HG02571 (cell line): ENCODE results near the gene CREB3L2.
"Not testable (repeated sequence)": the region's sequence is repeated elsewhere in the genome, so short reads cannot be mapped to it uniquely, and the experiment has no call there.

Experiments used
- ATAC-seq: cut with Tn5 transposase; IDR thresholded peaks from one replicate; pipeline ENCODE4 v1.9.1; 2021; ENCODE audit warnings: mild to moderate bottlenecking, moderate library complexity; ENCODE audit not compliant: unreplicated experiment

The CREB3L2 gene

DNA sequence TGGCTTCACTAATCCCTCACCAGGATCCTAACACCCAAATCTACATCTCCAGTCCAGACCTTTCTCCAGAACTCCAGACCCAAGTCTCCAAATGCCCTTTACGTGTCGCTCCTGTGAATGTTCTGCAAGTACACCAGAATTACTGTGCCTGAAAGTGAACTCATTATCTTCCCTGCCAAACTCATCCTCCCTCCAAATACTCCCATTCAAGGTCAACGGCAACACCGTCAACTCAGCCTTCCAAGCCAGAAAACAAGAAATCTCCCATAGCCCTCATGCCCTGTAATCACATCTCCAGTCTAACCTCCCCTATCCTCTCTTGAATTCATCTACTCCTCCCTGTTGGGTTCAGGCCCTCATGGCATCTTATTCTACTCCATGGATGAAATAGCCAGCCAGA, 12.3 kb downstream of the CREB3L2 start:
- ATAC-seq = no peak

DNA sequence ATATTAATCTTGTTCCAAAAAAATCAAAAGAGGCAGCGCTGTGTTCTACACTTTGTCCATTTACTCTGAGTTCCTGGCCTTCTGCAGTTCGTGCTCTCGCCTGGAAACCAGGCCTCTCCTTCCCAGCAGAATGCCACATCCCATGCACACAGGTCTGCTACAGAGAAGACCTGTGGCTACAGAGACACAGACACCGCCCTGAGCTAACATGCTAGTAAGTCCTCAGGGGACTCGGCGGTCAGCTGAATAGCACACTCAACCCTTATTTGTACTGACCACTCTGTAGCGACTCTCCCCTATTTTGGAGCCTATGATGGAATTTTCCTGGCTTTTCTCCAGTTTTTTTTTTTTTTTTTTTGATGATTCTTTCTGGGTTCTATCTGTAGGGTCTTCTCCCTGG, 12.8 kb downstream of the CREB3L2 start:
- no peak for ATAC-seq

DNA sequence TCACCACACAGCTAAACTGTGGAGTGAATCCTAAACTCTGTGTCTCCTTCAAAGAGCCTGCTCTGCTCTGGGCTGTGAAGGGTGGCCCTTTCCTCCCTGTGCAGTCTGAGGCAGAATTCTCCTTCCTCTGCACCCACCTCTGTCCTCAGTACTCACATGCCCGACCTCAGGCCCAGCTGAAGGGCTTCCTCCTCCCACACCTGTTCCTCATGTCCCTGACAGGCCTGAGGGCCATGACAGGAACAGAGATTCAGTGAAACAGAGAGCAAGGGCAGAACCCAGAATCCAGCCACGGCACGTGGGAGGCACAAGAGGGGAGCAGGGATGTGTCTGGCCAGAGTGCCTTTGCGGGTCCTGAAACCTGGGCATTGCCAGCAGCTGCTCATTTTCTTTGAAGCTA, 13.9 kb downstream of the CREB3L2 start:
- peak; percentile 50 for ATAC-seq

DNA sequence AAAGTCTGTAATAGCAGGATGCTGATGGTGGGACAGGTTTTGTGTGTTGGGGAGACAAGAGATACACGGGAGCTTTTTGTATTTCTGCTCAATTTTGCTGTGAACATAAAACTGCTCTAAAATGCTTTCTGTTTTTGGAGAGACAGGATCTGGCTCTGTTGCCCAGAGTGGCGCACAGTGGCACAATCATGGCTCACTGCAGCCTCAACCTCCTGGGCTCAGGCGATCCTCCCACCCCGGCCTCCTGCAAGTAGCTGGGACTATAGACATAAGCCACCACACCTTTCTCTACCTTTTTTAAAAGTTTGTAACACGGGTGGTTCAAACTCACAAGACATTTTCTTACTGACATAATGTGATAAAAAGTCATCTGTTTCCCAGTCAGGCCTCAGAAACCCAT, 14.3 kb downstream of the CREB3L2 start:
- ATAC-seq = no peak

DNA sequence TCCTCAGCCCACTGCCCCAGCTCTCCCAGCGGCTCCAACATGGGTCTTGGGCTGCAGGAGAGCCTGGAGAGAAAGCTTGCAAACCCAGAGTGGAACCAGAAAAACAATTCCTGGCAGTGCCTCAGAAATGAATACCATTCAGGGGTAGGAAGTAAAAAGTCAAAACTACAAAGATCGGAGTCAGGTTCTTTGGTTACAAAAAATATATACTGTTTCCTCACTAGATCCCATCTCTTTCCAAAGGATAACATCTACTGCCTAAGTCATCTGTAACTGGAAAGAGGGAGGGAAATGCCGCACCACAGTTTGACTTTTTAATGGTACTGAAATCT, 14.9 kb downstream of the CREB3L2 start:
- no peak for ATAC-seq

DNA sequence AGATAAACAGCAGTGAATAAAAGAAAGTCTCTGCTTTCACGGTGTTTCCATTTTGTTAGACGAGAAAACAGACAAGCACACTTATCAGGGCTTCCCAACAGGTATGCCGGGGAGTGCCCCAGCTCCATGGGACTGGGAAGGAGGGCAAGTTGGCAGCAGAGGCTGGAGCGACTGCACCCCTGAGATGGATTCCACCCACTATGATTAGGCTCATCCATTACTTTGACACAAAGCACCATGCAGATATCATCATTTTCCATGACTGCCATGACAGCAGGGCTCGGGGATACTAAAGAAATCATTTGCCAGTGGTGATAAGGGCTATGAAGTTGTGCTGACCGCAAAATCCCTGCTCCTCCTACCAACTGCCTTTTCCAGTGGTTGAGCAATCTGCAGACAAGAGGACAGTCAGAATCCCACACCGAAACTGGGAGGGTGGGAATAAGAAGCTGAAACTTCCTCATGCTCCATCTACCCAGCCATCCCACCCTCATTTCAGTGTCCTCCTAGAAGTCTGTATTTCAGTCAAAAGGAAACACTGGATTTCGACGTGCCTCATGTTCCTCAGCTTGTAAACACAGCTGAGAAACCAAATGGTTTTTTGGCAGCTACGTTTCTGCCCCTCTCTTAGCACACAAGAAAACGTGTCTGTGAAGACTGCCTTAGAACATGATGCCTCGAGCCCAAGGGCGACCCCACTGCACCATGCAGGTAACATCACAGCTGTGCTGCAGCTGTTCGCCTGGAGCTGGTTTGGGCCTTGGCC, 15.5 kb downstream of the CREB3L2 start:
- ATAC-seq = no peak

DNA sequence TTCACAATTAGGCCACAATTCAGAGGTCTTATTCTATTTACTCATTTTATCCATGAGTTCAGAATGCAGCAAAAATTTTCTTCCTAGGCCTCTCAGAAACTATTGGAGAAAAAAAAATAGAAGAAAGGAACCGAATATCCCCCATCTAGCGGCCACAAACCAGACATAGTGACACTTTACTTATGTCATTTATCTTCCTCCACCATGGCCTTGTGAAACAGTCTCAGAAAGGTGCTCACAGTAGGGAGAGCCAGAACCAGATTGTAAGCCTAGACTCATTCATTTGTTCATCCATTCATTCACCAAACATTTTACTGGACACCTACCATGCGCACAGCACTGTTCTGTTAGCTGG, 16.0 kb downstream of the CREB3L2 start:
- peak; percentile 34 for ATAC-seq

DNA sequence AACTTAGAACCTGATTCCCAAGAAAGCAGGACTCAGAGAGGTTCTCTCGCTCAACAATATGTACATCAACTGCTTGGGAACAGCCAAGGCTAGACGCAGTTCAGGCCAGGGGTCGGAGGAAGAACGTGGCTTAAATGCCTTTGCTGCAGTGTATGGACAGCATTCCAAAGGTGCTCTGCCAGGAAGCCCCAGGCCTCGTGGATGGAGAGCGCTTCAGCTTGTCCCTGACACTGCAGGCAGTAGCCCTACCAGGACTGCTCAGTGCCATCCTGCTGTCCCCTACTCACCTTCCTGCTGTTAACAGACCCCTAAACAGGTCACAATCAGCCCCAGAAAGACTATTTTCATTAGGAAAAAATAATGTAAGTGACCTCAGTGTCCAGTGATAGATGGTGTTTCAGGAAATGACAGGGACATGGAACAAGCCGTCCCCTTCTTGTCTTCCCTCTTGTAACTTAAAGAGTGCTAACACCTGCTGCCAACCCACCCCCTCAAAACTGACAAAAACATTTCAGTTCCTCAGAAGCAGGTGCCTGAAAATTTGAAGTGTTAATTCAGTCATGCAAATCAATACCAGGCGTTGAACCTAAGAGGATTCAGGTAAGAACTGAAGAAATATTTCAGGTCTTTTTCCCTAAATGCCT, 16.5 kb downstream of the CREB3L2 start:
- peak; percentile 47 for ATAC-seq

DNA sequence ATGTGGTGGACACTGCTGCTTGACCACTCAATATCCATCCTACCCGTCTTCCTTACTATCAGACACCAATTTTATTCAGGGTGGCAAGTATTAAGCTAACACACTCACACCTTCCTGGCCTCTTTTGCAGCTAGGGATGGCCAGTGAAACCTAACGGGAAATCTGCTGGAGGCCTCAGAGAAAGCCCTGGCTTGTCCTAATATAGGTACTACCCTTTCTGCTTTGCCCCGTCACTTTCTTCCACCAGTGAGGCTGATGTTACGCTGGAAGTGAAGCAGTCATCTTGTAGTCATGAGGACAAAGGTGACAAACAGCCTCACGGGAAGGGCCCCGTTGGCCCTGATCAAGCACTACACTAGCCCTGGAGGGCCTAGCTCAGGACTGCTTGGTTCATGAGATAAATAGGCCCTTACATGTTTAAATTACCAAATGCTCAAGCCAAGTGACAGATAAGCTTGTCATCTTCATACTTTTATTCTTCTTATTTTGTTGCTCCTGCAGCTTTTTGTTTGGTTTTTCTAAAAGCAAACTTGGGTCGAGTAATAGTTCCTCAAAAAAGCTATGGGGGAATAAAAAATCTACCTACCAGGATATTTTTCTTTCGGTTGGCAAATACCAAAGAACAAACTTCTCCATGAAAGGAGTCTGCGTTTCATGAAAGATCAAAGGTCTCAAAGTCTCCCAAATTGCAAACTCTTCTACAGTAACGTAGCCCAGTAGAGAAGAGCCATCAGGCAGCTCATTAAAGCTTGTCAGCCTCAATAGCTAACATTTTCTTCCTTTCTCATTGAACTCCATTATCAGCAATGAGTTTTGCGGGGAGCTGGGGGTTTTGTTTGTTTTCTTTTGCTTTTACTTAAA, 17.5 kb downstream of the CREB3L2 start:
- no peak for ATAC-seq

DNA sequence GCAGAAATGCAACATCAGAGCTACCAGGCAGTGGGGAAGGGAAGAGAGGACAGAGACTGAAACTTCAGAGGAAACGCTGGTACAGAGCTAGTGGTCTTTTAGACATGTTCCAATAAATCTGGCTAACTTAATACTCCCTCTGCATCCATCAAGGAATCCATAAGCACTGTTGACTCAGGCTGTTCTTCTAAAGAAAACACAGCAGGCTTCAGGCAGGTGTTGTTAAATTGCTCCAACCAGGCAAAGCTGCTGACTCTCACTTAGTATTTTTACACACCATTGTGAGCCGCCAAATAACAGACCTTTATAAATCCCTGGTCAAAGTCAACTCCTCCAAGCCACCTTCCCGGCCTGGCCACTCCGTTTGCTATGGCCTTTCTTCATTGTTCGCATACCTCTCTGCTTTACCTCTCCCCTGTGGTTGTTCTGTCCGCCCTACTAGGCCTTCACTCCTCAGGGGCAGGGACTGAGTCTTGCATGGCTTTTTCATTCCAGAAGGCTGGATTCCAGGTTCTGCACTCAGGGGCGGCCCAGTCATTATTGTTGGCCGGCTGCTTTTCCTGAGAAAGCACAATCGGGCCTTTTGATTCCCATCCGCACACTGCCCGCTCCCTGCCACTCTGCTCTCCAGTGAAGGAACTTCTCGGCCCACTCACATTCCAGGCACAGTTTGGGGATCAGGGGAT, 18.4 kb downstream of the CREB3L2 start:
- no peak for ATAC-seq

DNA sequence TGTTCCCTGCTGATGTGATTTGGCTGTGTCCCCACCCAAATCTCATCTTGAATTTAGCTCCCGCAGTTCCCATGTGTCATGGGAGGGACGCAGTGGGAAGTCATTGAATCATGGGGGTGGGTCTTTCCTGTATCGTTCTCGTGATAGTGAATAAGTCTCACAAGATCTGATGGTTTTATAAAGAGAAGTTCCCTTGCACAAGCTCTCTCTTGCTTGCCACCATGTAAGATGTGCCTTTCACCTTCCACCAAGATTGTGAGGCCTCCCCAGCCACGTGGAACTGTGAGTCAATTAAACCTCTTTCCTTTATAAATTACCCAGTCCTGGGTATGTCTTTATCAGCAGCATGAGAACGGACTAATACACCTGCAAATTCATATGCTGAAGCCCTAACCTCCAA, 19.5 kb downstream of the CREB3L2 start:
- not testable (repeated sequence) for ATAC-seq

DNA sequence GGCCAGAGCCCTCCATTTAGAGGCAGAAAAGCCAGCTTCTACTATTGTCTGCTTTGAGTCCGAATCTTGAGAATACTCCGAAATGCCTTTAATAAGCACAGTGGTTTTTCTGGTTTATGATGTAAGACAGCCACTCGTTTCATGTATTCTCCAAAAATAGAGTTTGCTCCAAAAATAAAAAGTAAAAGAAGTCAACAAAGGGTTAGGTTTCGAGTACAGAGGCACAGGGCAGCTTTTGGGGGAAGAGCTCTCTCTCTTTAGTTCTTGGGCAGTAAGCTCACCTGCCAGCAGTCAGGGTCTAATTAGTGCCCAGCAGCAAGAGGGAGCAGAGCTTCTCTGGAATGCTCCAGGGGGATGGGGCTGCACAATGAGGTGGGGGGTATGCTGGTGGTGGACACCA, 20.2 kb downstream of the CREB3L2 start:
- peak; percentile 58 for ATAC-seq

DNA sequence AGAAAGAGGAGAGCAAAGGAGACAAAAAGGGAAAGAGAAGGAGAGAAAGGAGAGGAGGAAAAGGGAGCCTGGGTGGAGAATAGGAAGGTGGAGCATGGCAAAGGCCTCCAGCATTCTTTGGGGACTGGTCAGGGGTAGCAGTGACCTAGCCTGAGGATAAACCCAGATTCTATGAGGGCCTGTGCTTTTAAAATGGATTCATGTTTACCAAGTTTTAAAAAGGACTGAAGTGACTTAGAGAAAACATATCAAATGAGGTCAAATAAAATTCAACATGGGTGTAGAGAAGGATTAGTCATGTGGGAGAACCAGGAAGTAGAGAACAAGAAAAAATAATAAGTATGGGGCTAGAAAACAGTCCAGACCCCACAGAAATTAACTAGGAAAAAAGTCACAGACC, 20.7 kb downstream of the CREB3L2 start:
- no peak for ATAC-seq

DNA sequence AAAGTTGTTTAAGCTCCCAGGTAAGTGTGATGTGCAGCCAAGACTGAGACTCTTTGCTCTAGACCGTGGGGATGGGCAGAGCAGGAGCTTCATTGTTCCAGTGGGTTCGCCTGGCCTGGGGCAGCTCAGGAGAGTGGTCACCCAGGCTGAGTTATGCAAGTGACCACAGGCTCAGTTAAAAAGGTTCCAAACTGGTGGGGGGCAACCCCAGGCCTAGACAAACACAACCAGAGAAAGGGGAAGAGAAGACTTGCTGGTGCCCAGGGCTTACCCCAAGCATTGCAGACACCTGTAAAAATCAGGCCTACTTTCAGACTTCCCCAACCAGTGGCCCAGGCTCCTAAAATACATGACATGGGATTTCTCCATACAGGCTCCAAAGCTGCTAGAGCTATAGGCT, 21.6 kb downstream of the CREB3L2 start:
- no peak for ATAC-seq

DNA sequence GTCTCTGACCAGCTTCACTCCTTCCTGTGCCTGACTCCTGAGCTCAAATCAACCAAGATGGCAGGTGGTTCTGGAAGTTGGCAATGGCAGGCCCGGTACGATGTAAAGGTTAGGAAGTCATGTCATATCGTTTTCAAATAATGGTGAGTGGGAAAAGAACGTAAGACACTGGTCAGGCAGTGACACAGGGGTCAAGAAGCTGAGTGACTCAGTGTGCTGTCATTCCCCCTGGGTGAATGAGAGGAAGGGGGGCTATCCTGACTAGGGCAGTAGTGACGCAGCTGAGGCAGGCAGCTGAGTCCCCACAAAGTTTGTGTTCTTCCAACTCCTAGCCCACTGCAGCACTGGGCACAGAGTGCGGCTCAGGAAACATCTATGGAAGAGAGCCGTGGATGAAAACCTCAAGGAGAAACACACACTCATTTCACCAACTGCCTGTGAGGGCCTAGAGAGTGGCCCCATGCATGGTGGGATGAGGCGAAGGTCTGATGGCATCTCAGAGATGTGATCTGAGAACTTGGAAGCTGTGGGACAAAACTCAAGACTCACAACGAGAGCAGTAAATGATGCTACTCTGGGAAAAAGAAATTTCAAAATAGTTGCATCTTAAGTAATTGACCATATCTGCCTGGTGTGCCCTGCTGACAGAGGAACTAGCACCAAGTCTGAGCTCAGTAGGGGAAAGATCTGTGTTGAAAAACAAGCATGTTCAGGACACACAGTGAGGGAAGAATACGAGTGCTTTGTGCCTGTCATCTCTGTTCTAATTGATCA, 23.2 kb downstream of the CREB3L2 start:
- ATAC-seq = no peak

DNA sequence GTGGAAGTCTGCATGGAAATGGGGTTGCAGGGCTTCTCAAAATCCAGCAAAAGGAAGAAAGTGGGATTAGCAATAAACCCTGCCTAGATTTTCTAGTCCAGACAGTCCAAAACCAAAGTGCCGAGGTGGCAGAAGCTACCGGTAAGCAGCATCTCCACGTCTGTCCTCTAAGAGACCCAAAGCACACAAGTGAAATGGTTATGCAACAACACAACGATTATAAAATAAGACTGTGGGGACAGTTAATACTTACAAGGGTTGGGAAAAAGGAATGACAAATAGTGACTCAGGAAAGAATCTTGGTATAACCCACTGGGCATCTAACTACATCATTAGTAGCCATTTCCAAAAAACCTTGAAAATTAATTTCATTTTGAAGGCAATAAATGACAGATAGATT, 24.7 kb downstream of the CREB3L2 start:
- ATAC-seq = no peak

DNA sequence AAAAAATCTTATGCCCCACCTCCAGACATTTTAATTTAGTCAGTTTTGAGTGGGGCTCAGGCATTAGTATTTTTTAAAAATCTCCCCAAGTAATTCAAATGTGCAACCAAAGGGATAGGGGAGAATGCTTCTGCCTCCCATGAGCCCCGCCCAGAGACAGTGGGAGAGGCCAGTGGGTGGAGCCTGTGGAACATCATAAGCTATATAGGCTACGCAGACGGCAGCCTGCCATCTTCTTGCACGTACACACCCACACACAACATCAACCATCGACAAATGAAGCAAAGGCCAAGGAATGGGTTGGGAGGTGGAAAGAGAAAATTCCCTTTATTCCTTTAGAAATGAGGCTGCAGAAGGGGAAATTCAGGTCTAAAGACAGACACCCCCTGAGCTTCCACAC, 25.2 kb downstream of the CREB3L2 start:
- no peak for ATAC-seq

DNA sequence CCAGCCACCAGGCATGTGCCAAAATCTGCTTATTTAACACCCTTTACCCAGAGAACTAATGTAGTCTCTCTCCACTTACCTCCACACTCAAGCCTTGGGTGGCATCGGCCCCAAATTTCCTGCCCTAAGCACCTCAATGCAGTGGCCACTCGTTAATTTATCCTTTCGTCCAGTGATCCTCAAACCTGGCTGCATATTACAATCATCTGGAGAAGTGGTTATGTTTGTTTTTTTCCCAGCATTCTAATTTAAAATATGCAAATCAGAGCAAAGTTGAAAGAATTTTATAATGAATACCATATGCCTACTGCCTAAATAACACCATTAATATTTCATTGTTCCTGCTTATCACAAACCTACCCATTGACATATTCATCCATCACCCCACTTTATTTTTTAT, 25.7 kb downstream of the CREB3L2 start:
- ATAC-seq = no peak

DNA sequence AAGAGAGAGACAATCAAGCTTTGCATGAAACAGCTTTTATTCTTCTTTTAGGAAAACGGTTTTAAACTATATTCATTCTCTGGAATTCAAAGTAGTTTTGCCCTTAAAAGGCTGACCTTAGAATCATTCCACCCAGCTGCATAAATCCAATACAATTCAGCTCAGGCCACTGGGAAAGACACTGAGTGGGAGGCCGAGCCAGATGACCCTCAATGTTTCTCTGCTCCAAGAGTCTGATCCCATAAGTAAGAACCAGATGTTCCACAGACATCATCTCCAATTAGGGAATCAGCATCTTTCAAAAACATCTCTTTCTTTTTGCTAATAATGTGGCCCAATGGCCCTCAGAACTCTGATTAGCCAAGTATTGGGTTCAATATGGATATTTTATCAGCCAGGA, 26.1 kb downstream of the CREB3L2 start:
- no peak for ATAC-seq

DNA sequence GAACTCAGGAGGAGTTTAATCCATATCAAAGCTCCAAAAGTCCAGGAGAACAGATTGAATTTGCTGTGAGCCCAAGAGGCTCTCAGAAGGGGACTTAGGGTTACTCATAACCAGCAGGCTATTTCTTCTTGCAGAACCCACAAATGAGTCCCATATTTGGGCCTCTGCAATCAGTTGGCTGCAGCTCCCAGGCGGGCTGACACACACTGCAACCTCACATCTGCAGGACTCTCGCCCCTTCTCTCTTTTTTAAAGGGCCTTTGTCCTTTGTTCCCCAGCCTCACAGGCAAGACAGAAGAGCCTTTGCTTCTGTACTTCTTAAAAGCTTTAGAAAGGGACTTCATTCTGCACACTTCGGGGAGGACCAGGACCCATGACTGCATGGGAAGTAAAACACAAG, 26.7 kb downstream of the CREB3L2 start:
- ATAC-seq = no peak

DNA sequence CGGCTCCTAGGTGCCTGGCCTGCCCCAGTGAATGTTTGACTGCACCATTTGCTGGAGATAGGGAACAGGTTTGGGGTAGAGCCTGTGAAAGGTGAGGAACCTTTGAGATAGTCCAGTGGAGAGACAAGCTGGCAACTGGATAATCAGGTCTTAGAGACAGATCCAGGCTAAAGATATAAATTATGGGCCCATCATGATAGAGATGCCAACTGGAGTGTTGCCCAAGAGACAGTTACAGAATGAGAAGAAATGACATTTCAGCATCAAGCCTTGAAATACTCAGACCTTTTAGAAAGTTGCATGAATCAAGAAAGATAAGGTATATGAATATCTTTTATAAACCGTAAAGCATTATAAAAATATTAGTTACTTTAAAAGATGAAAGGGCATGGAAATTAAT, 27.1 kb downstream of the CREB3L2 start:
- ATAC-seq = no peak
